IPS-11a (cell line): ENCODE results near the gene DENND6B.

Experiments used
- H3K4me3 ChIP-seq: one replicate; pipeline ENCODE4 v1.5.1; 2013; ENCODE audit warnings: low read depth, low read length, control low read depth

The DENND6B gene

DNA sequence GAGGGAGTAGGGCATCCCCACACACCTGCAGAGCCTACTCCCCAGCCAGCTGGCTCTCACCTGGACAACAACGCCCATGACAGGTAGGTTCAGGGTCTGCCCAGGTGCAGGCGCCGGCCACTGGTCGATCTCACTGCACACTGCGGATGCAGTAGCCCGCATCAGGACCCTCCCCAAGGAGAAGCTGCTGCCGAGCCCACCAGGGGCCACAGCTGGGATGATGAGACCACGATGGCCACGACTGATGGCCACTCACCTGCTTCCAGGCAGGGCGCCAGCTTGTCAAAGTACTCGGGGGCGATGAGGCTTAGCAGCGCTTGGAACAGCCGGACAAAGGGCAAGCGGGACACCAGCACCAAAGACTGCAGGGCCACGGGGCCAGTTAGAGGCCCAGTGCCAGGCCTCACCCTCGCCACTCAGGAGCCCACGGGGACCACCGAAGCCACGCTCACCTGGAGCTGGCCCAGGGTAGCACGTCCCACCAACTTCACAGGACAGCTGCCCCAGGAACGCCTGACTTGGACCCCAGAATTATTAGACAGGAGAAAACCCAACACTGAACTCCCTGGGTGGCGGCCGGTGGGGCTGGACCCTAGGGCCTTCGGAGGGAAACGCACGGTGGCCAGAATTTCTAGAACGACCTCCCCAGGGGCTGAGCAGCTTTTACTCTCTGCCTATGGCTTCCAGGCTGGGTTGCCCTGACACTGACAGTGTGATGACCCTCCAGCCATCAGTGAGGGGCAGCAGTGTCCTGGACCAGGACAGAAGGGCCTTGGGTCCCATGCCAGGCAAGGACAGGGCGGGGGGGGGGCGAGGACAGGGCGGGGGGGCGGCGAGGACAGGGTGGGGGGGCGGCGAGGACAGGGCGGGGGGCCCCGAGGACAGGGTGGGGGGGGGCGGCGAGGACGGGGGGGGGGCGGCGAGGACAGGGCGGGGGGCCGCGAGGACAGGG is 10.4 kb downstream of the DENND6B start:
- H3K4me3 ChIP-seq = no peak overlapping the region

DNA sequence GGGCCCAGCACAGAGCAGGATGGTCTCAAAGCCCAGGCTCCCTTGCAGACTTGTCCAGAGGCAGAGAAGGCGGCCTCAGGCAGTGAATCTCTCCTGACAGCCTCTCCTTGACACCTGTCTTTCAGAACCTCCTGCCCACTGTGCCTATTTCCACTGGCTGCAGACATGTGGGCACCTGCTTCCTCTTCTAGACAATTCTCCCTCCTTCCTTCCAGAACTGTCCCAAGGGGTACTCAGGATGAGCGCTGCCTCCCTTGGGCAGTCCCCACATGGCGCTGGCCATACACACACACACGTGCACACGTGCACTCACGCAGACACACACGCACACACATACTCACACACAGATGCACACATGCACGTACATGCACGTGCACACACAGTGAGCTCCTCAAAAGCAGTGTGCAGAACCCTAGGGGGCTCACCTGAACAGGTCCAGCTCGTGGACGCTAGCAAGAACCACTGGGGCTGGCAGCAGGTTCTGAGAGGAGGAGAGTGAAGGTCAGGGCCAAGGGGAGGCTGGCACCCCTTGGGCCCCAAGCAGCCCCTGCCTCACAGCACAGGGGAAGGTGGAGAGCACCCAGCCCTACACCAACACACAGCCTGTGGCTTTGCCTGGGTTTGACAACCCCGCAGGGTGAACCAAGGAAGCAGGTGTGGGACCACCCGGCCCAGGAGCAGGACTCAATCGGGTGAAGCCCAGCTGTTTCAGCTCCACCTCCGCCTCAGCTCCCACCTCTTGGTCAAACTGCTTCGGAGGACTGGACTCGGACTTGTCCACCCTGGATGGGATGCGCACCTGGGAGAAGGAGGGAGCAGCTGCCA is 11.3 kb downstream of the DENND6B start:
- H3K4me3 ChIP-seq = no peak overlapping the region

DNA sequence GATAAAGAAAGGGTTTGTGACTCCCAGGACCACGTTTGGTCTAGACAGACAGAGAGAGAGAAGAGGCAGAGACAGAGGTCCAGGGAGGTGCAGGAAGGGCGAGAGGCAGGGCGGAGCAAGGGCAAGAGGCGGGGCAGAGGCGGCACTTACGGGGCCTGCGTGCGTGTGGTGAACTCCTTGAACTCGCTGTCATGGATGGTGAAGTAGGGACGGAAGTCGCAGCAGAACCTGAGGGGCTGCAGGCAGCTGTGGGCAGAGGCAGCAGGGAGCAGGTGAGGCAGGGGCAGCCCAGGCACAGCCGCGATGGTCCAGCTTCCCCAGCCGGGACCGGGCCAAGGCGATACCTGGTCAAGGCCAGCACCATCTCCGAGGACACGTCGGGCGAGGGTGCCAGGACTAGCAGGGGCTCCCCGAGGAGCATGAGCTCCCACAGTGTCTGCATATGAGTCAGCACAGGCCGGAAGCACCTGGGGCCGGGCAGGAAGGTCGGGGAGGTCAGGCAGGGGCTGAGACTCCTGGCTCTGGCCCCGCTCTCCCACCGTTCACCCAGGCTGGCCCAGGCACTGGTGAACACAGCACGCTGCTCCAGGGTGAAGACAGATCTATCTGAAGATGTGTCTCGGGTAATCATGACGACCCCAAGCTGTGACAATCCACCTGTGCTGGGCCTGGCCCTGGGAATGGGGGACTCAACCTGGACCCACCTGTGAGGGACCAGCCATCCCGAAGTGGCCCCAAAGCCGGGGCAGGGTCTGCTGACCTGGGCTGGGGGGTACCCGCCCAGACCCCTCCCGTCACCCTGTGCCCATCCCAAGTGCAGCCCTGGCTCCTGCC is 12.1 kb downstream of the DENND6B start:
- H3K4me3 ChIP-seq = no peak overlapping the region

DNA sequence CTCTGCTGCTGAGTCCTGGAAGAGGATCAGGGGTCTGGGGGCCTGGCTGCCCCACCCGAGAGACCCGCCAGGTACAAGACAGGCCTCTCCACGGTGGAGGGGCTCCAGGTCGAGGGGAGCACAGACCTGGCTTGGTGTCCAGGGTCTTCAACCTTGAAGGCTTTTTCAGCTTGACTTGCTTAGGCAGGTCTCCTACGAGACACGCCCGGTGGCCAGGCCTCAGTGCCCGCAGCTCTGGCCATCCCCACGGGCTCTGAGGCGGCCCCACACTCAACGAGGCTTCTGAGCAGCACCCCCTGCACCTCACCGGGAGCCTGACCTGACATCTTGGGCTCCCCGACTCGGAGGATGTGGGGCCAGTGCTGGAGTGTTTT is 12.7 kb downstream of the DENND6B start:
- no peak overlapping the region for H3K4me3 ChIP-seq

GRCh38 chr22:50313600-50313999 is 13.2 kb downstream of the DENND6B start:
- no peak overlapping the region for H3K4me3 ChIP-seq

- H3K4me3 ChIP-seq = no peak overlapping the region
Observed at GRCh38 chr22:50313021-50313420, 13.8 kb downstream of the DENND6B start.

GRCh38 chr22:50312371-50312770 is 14.4 kb downstream of the DENND6B start:
- H3K4me3 ChIP-seq = no peak overlapping the region

- H3K4me3 ChIP-seq = no peak overlapping the region
Observed at GRCh38 chr22:50311606-50312351, 15.0 kb downstream of the DENND6B start.

- H3K4me3 ChIP-seq = no peak overlapping the region
Observed at GRCh38 chr22:50310949-50311444, 15.8 kb downstream of the DENND6B start.

GRCh38 chr22:50310031-50310722 is 16.6 kb downstream of the DENND6B start:
- no peak overlapping the region for H3K4me3 ChIP-seq

DNA sequence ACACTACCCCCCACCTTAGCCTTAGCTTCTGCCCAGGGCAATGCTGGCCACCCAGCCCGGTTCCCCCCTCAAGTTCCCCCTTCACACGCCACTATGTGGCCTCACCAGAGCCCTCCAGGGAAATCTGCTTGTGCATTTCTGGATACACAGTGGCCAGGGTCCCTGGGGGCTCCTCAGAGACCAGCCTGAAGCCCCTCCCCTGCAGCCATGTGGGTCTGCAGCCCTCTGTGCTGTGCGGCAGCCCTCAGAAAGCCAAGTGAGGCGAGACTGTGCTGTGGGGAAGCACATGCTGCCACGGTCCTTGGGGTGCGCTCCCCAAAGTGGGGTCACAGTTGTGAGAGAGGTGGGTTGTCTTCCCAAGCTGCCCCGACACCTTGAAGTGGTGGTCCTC is 17.2 kb downstream of the DENND6B start:
- H3K4me3 ChIP-seq = no peak overlapping the region

DNA sequence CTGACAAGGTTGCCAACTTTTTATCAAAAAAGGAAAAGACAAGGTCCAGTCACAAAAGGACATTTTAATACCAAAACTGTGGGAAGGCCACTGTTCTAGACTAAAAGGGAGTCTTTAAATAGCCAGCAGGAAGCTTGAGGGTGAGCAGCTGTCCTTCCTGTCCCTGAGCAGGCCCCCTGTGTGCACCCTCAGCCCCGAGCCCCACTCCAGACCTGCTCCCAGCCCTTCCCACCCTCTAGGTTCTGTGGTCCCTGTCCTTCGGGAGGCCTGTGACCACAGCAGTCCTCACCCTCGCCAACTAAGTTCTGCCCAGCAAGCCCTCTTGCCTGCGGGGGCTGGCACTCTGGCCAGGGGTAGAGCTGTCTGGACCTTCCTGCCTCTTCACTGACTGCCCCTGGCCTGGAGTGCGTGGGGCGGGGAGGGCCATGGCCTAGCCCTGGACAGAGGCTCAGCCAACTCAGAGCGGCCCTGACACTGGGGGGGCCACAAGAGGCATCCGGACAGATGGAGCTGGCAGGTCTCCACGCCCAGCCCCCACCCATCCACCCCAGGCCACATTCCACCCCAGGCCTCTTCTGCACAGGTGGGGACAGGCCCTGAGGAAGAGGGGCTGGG is 17.7 kb downstream of the DENND6B start:
- H3K4me3 ChIP-seq = no peak overlapping the region

GRCh38 chr22:50308597-50308935 is 18.2 kb downstream of the DENND6B start:
- H3K4me3 ChIP-seq = no peak overlapping the region

DNA sequence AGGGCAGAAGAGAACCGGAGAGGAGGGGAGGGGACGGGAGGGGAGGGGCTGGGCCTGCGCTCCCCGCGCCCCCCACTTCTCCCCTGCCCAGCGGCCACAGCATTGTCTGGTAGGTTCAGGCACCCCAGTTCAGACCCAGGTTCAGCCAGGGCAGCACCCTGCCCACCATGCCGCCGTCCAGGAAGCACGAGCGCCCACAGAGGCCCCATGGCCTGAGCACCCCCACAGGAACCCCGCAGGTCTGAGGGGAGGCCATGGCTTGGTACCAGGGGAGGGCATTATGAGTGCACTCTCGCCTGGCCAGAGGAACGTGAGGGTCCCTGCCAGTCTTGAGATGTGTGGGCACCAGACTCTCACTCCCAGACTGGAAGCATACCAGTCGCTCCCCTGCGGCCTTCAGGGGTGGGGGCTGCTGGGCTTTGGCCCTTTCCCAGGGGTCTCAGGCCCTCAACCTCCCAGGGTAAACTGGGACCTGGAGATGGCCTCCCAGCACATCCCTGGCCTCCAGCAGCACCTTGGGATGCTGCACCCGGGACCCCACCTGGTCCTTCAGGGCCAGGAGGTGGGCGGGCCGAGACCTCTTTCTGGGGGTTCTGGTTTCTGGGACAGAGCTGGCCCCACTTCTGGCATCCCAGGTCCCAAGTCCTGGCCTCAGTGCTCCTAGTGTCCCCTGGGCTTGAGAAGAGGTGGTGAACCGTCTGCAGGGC is 18.8 kb downstream of the DENND6B start:
- H3K4me3 ChIP-seq = no peak overlapping the region

DNA sequence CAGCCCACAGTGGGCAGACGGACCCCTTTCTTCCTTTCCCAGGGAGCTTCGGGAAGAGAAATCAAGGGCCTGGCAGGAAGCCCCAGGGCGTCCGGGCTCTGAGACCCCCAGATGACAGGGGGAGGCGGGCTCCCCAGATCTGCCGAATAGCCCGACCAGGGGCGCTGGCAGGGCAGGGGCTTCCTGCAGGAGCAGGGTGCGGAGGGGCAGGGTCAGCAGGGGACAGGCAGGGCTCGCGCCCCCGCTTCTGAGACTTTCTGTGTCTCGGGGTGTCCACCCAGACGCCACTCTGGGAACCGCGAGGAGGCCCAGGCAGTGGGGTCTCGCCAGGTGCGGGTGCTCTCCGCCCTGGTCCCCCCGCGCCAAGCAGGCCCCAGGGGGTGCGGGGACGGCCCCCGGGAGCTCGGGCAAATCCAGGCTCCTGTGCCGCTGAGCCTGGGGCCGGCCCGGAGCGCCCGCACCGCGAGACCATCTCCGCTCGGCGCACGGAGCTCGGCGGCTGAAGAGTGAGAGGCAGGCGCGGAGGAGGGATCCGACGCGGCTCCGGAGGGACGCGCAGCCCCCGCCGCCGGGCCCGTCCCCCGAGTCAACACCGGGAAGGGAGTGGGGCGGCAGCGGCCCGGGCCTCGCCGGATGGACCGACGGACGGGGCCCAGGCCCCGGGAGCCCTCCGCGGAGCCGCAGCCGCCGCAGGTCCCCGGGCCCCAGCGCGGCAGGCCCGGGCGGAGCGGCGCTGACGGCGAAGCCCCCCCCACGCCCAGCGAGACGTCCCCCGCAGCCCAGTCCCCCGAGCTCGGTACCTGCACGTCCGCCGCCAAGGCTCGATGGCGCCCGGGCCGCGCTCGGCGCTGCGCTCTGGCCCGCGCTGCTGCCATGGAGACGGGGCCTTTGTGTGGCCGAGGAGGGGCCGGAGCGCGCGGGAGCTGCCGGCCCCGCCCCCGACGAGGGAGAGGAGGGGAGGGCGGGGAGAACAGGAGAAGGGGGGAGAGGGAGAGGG is 19.8 kb downstream of the DENND6B start, which contains the start of gene PLXNB2:
Gene PLXNB2, minus strand, starts transcription at position 894 of the 997 bp plus-strand sequence. CDS start 17,062 bp downstream, outside the sequence.
- H3K4me3 ChIP-seq = peak within 1 kb of the TSS; percentile 61

DNA sequence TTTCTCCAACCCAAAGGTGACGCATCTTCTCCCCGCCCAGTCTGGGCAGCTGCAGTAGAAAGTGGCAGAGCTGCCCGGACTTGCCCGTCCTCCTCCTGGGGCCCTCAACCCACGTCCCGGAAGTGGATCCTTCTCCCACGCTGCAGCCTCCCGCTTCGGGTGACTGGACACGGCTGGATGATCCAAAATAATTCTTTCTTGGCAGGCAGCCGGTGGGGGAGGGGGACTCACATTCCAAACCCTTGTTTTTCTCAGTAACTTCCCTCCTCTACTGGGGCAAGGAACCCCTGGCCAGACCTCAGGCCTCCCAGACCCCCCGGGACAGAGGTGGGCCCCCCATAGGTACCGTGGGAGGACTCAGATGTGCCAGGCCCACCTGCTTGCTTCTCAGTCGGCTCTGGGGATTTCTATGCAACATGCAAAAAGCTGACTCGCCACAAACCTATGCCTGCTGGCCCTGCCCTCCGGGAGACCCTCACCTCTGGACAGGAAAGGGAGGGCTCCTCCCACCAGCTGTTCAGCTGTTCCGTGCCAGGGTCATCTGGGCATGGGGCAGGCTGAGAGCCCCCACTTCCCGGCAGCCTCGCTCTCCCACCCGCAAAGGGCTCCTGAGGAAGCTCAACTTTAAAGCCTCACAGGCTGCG is 20.8 kb downstream of the DENND6B start:
- no peak overlapping the region for H3K4me3 ChIP-seq
